ENCODE results near the gene TMEM238. TPM values are rescaled to one million over a fixed set of nuclear protein-coding genes. Genes with fewer than 3 reads are reported as not detected.

TMEM238 gene
- total and polyA plus RNA-seq, 8 donors, result 0.48 to 33.9 (median 1.1) TPM

- ATAC-seq (no peak), DNase-seq (no peak)
- TF ChIP-seq CTCF (IDR thresholded peaks at IDR 0.05), result no peak
- intact Hi-C loops (cut with DNase I), result no loop called here
- Histone ChIP-seq H3K4me1 (peaks cover 17 to 36% of the 10 kb centered on the region in 2 donors), H3K27me3 (no peaks in the 10 kb centered on the region), H3K27ac (no peak overlapping the region), H3K4me3 (no peak overlapping the region), H3K9me3 (no peaks in the 10 kb centered on the region), H3K36me3 (peaks cover 0 to 50% of the 10 kb centered on the region in 2 donors)
Measured at GRCh38 chr19:55391702-55392615, 7.9 kb upstream of the TMEM238 start.

- Histone ChIP-seq H3K27ac (no peak overlapping the region), H3K27me3 (no peaks in the 10 kb centered on the region), H3K36me3 (peaks cover 0 to 56% of the 10 kb centered on the region in 2 donors), H3K4me3 (no peak overlapping the region), H3K9me3 (no peaks in the 10 kb centered on the region), H3K4me1 (peaks cover 20 to 42% of the 10 kb centered on the region in 2 donors)
- no peak for DNase-seq
- TF ChIP-seq CTCF (IDR thresholded peaks at IDR 0.05), result no peak
- no peak for ATAC-seq
- intact Hi-C loops (cut with DNase I), result no loop called here
Measured at GRCh38 chr19:55391191-55391670, 7.1 kb upstream of the TMEM238 start.

DNA sequence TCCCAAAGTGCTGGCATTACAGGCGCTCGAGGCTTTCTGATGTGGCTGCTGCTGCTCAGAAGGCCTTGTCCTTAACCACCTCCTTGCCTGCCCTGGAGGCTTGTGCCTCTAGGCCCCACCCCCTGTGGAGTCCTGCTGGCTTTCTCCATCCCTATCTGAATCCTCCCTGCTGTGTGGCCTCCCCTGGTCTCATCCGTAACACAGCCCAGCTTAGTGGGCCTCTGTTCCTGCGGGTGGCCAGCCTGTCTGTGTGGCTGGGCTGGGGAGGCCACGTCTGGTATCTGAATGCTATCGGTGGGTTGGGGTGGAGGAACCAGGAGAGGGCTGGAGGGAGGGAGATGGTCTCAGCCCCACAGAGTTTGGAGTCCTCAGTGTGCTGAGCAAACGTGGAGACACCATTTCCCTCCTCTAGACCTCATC lies 6.4 kb upstream of the TMEM238 start:
- Histone ChIP-seq H3K27me3 (no peaks in the 10 kb centered on the region), H3K4me1 (peaks cover 20 to 42% of the 10 kb centered on the region in 2 donors), H3K27ac (no peak overlapping the region), H3K4me3 (no peak overlapping the region), H3K9me3 (no peaks in the 10 kb centered on the region), H3K36me3 (peaks cover 0 to 56% of the 10 kb centered on the region in 2 donors)
- no peak for DNase-seq
- intact Hi-C loops (cut with DNase I), result no loop called here
- no peak for ATAC-seq
- no peak for TF ChIP-seq CTCF (IDR thresholded peaks at IDR 0.05)

GRCh38 chr19:55389386-55390317 lies 5.6 kb upstream of the TMEM238 start:
- Histone ChIP-seq H3K27me3 (no peaks in the 10 kb centered on the region), H3K4me3 (no peak overlapping the region), H3K27ac (no peak overlapping the region), H3K9me3 (no peaks in the 10 kb centered on the region), H3K4me1 (peaks cover 25 to 48% of the 10 kb centered on the region in 2 donors), H3K36me3 (peaks cover 0 to 56% of the 10 kb centered on the region in 2 donors)
- no peak for TF ChIP-seq CTCF (IDR thresholded peaks at IDR 0.05)
- intact Hi-C loops (cut with DNase I), result loop anchor here in 1 of 2 donors (10.0 kb wide), 1 partner anchor 85 kb away; no protein-coding TSS in a partner anchor
- ATAC-seq, result no peak
- DNase-seq, result no peak

Measured in left lung (tissue), 10 donors.